Activated naive CD8-positive, alpha-beta T cell treated with anti-CD3 and anti-CD28 coated beads, Interleukin-2, amount 50 U/mL, for 24 hours (primary cell): ENCODE results near the gene GOLGA3.

ENCODE experiments used
- ATAC-seq: fragments of 150-1000 bp; cut with Tn5 transposase; one replicate; pipeline ENCODE4 v1.10.0; 2021
- DNase-seq: peaks from one replicate; pipeline ENCODE4 v3.0.0; 2021
- H3K27ac Mint-ChIP-seq: one replicate; pipeline ENCODE4 v1.8.0; 2021; ENCODE audit warnings: mild to moderate bottlenecking, mixed read lengths
- H3K27me3 Mint-ChIP-seq: one replicate; pipeline ENCODE4 v1.8.0; 2021; ENCODE audit warnings: mixed read lengths
- H3K36me3 Mint-ChIP-seq: one replicate; pipeline ENCODE4 v1.8.0; 2021; ENCODE audit warnings: low read depth, mixed read lengths
- H3K4me1 Mint-ChIP-seq: one replicate; pipeline ENCODE4 v1.8.0; 2021; ENCODE audit warnings: mixed read lengths
- H3K4me3 Mint-ChIP-seq: one replicate; pipeline ENCODE4 v1.8.0; 2021; ENCODE audit warnings: mild to moderate bottlenecking, moderate library complexity, mixed read lengths
- H3K9me3 Mint-ChIP-seq: one replicate; pipeline ENCODE4 v1.8.0; 2021; ENCODE audit warnings: mixed read lengths

GOLGA3 gene

GRCh38 chr12:132746613-132747012 is 82.1 kb downstream of the GOLGA3 start:
- Mint-ChIP-seq H3K9me3 (no peaks in the 10 kb centered on the region), H3K27ac (no peak overlapping the region), H3K4me1 (peaks cover 13% of the 10 kb centered on the region), H3K36me3 (peaks cover 68% of the 10 kb centered on the region), H3K27me3 (no peaks in the 10 kb centered on the region), H3K4me3 (no peak overlapping the region)
- DNase-seq (no peak), ATAC-seq (no peak)

GRCh38 chr12:132743831-132744230 is 84.8 kb downstream of the GOLGA3 start:
- H3K4me1 Mint-ChIP-seq, result peaks cover 13% of the 10 kb centered on the region
- ATAC-seq (no peak), DNase-seq (no peak)
- no peaks in the 10 kb centered on the region for H3K9me3 Mint-ChIP-seq
- H3K36me3 Mint-ChIP-seq, result peaks cover 82% of the 10 kb centered on the region
- no peaks in the 10 kb centered on the region for H3K27me3 Mint-ChIP-seq
- H3K27ac Mint-ChIP-seq, result no peak overlapping the region
- H3K4me3 Mint-ChIP-seq, result no peak overlapping the region

GRCh38 chr12:132741620-132742019 is 87.0 kb downstream of the GOLGA3 start:
- Mint-ChIP-seq H3K4me1 (peaks cover 13% of the 10 kb centered on the region), H3K9me3 (no peaks in the 10 kb centered on the region), H3K4me3 (no peak overlapping the region), H3K27ac (peak overlapping the region; percentile 46), H3K27me3 (no peaks in the 10 kb centered on the region), H3K36me3 (peaks cover 79% of the 10 kb centered on the region)
- DNase-seq (no peak), ATAC-seq (no peak)

- Mint-ChIP-seq H3K4me3 (no peak overlapping the region), H3K4me1 (peaks cover 13% of the 10 kb centered on the region), H3K36me3 (peaks cover 77% of the 10 kb centered on the region), H3K27me3 (no peaks in the 10 kb centered on the region), H3K27ac (no peak overlapping the region), H3K9me3 (no peaks in the 10 kb centered on the region)
- no peak for ATAC-seq
- no peak for DNase-seq
These were observed 88.0 kb downstream of the GOLGA3 start for GRCh38 chr12:132740652-132741051.

- no peak overlapping the region for H3K27ac Mint-ChIP-seq
- no peak for ATAC-seq
These were observed 88.4 kb downstream of the GOLGA3 start for GRCh38 chr12:132740313-132740646.

GRCh38 chr12:132739600-132740312 is 88.9 kb downstream of the GOLGA3 start:
- Mint-ChIP-seq H3K27me3 (no peaks in the 10 kb centered on the region), H3K4me1 (peaks cover 13% of the 10 kb centered on the region), H3K9me3 (no peaks in the 10 kb centered on the region), H3K27ac (no peak overlapping the region), H3K4me3 (no peak overlapping the region), H3K36me3 (peaks cover 77% of the 10 kb centered on the region)
- no peak for ATAC-seq
- DNase-seq, result no peak

More at GRCh38 chr12:132740313-132740646, 88.4 kb downstream of the GOLGA3 start:
- H3K36me3 Mint-ChIP-seq, result peaks cover 77% of the 10 kb centered on the region
- peaks cover 13% of the 10 kb centered on the region for H3K4me1 Mint-ChIP-seq
- no peak overlapping the region for H3K4me3 Mint-ChIP-seq
- H3K27me3 Mint-ChIP-seq, result no peaks in the 10 kb centered on the region
- no peak for DNase-seq
- H3K9me3 Mint-ChIP-seq, result no peaks in the 10 kb centered on the region

- no peak overlapping the region for H3K4me3 Mint-ChIP-seq
- no peak overlapping the region for H3K27ac Mint-ChIP-seq
- no peaks in the 10 kb centered on the region for H3K9me3 Mint-ChIP-seq
- DNase-seq, result no peak
- H3K27me3 Mint-ChIP-seq, result no peaks in the 10 kb centered on the region
- ATAC-seq, result peak; percentile 9
- H3K36me3 Mint-ChIP-seq, result peaks cover 80% of the 10 kb centered on the region
- H3K4me1 Mint-ChIP-seq, result no peaks in the 10 kb centered on the region
These were observed 91.8 kb downstream of the GOLGA3 start for GRCh38 chr12:132736913-132737312.

GRCh38 chr12:132736378-132736777 is 92.3 kb downstream of the GOLGA3 start:
- no peaks in the 10 kb centered on the region for H3K9me3 Mint-ChIP-seq
- no peak for ATAC-seq
- peaks cover 79% of the 10 kb centered on the region for H3K36me3 Mint-ChIP-seq
- no peaks in the 10 kb centered on the region for H3K27me3 Mint-ChIP-seq
- no peak for DNase-seq
- H3K4me3 Mint-ChIP-seq, result no peak overlapping the region
- no peaks in the 10 kb centered on the region for H3K4me1 Mint-ChIP-seq
- H3K27ac Mint-ChIP-seq, result no peak overlapping the region

GRCh38 chr12:132735496-132735895 is 93.2 kb downstream of the GOLGA3 start:
- Mint-ChIP-seq H3K9me3 (no peaks in the 10 kb centered on the region), H3K27ac (no peak overlapping the region), H3K36me3 (peaks cover 72% of the 10 kb centered on the region), H3K27me3 (no peaks in the 10 kb centered on the region), H3K4me3 (no peak overlapping the region), H3K4me1 (no peaks in the 10 kb centered on the region)
- DNase-seq, result no peak
- ATAC-seq, result no peak

GRCh38 chr12:132734206-132734605 is 94.5 kb downstream of the GOLGA3 start:
- no peaks in the 10 kb centered on the region for H3K27me3 Mint-ChIP-seq
- H3K4me1 Mint-ChIP-seq, result peaks cover 2% of the 10 kb centered on the region
- no peaks in the 10 kb centered on the region for H3K9me3 Mint-ChIP-seq
- H3K36me3 Mint-ChIP-seq, result peaks cover 70% of the 10 kb centered on the region
- H3K4me3 Mint-ChIP-seq, result no peak overlapping the region
- ATAC-seq, result no peak
- no peak overlapping the region for H3K27ac Mint-ChIP-seq
- DNase-seq, result no peak

- ATAC-seq (no peak), DNase-seq (no peak)
- peaks cover 73% of the 10 kb centered on the region for H3K36me3 Mint-ChIP-seq
- H3K4me3 Mint-ChIP-seq, result no peak overlapping the region
- no peaks in the 10 kb centered on the region for H3K9me3 Mint-ChIP-seq
- H3K27ac Mint-ChIP-seq, result no peak overlapping the region
- no peaks in the 10 kb centered on the region for H3K27me3 Mint-ChIP-seq
- H3K4me1 Mint-ChIP-seq, result peaks cover 2% of the 10 kb centered on the region
These were observed 97.1 kb downstream of the GOLGA3 start for GRCh38 chr12:132731574-132731973.

- H3K36me3 Mint-ChIP-seq, result peaks cover 78% of the 10 kb centered on the region
- no peak overlapping the region for H3K27ac Mint-ChIP-seq
- H3K4me3 Mint-ChIP-seq, result no peak overlapping the region
- DNase-seq (no peak), ATAC-seq (peak; percentile 11)
- peaks cover 3% of the 10 kb centered on the region for H3K4me1 Mint-ChIP-seq
- H3K9me3 Mint-ChIP-seq, result no peaks in the 10 kb centered on the region
- H3K27me3 Mint-ChIP-seq, result no peaks in the 10 kb centered on the region
These were observed 98.3 kb downstream of the GOLGA3 start for GRCh38 chr12:132730353-132730752.

GRCh38 chr12:132729541-132730320 is 98.9 kb downstream of the GOLGA3 start:
- no peaks in the 10 kb centered on the region for H3K9me3 Mint-ChIP-seq
- ATAC-seq, result no peak
- H3K27me3 Mint-ChIP-seq, result no peaks in the 10 kb centered on the region
- DNase-seq, result no peak
- H3K27ac Mint-ChIP-seq, result peak overlapping the region; percentile 65
- peaks cover 3% of the 10 kb centered on the region for H3K4me1 Mint-ChIP-seq
- H3K4me3 Mint-ChIP-seq, result no peak overlapping the region
- peaks cover 77% of the 10 kb centered on the region for H3K36me3 Mint-ChIP-seq

- Mint-ChIP-seq H3K4me3 (no peak overlapping the region), H3K9me3 (no peaks in the 10 kb centered on the region), H3K4me1 (peaks cover 3% of the 10 kb centered on the region), H3K27me3 (no peaks in the 10 kb centered on the region), H3K27ac (no peak overlapping the region), H3K36me3 (peaks cover 72% of the 10 kb centered on the region)
- ATAC-seq (no peak), DNase-seq (no peak)
These were observed 100.2 kb downstream of the GOLGA3 start for GRCh38 chr12:132728502-132728901.

GRCh38 chr12:132727091-132727794 is 101.4 kb downstream of the GOLGA3 start:
- H3K36me3 Mint-ChIP-seq, result peaks cover 65% of the 10 kb centered on the region

More at GRCh38 chr12:132727091-132727794, 101.4 kb downstream of the GOLGA3 start:
- Mint-ChIP-seq H3K9me3 (no peaks in the 10 kb centered on the region), H3K27me3 (no peaks in the 10 kb centered on the region), H3K4me1 (peaks cover 3% of the 10 kb centered on the region), H3K27ac (no peak overlapping the region), H3K4me3 (no peak overlapping the region)
- DNase-seq, result no peak
- no peak for ATAC-seq
